Suppressor macrophage treated with lipopolysaccharide for 1 hour (primary cell): ENCODE measurements around the gene TLE1.
"Not testable (repeated sequence)": the region's sequence is repeated elsewhere in the genome, so short reads cannot be mapped to it uniquely, and the experiment has no call there.

ENCODE experiments used
- DNase-seq, 3 donors: peaks; one replicate each; pipeline ENCODE4 v3.0.0-alpha.2; 2020 to 2022

TLE1 gene

DNA sequence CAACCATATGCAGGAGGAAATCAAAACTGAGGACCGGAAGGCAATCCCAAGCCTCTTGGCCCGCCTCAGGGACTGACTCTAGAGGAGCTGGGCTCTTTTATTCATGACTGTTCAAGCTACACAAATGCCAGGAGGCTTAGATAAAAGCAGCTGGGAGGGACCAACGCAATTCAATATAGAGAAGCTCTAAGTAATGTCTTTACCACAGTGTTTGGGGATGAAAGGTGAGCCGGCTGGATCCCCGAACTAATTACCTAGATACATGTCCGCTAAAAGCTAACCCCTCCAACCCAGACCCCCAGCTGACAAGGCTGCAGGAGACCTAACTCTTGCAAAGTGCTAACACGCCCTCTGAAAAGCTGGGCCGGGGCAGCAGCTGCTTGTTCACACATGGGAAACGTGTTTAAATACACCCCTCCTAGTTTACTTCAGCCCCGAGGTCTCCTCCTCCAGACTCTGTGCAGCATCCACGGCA, 67.5 kb downstream of the TLE1 start:
- no peak for DNase-seq

DNA sequence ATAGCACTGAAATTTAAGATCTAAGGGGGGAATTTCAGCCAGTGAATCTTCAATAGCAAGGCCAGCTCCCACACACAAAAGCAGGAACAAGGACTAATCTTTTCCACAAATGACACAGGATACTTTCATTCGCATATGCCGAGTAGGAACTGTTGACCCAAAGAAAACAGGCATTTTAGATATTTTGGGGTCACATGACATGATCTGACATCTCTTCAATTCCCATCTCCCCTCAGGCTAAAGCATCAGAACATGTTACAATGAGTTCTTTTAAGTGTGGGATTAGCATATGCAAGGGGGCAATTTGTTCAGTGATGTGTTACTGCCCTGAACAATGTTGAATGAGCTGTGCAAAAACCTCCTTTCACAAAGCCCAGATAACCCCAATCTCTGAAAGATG, 68.2 kb downstream of the TLE1 start:
- DNase-seq: no peak

DNA sequence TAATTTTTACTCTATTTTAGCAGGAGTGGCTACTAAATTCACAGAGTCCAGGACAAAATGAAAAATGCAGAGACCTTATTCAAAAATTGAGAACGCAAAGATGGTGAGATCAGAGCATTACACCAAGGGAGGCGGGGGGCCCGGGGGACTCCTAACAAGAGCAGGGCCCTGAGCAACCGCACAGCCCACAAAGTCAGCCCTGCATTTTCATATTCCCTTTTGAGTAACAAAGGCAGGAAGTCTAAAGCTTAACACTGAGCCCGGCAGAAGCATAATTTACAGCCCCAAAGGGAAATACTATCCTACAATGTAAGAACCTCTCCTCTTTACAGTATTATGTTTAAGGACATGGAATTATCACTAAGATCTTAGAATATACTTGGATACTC, 69.4 kb downstream of the TLE1 start:
- no peak for DNase-seq

DNA sequence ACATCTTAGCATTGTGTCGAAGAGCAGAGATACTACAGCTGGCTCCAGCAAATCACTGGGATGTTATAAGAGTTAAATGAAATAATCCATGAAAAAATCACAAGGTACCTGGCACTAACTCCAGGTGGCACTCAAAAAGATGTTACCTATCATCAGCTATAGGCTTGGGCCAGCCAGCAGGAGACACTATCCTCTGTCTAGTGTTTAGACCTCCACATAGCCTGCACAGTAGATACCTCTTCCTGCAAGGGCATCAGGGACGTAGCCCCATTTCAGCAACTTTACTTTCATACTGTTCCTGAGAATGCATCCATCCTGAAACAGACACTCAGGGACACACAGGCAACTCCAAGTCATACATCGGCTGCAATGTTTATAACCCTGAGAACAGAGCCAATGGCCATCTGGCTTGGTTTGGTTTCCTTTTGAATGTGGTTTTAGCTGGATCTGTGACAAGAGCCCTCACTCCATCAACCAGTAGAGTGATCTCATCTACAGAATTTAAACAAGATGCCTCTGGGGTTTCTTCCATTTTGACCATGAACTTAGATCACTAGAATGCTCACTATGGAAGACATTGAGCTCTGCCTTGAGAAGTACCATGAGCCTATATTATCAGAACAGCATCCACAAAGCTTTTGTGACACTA, 69.9 kb downstream of the TLE1 start:
- DNase-seq: no peak

DNA sequence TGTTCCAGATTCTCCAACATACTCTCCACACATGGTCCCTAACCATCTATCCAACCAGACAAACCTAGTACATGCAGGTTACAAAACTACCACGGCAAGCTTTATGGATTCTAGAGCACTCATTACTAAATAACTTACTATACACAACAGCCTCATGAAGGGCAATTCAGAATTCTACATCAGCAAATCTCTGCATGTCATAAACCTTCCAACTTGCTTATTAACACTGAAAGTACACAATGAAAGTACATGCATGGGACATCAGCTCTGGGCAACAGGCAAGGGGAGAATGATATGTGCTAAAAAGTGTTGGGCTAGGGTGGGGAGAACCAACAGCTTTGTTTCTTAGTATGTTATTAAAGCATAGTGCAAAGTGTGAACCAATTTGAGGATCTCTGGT, 70.4 kb downstream of the TLE1 start:
- DNase-seq: no peak

DNA sequence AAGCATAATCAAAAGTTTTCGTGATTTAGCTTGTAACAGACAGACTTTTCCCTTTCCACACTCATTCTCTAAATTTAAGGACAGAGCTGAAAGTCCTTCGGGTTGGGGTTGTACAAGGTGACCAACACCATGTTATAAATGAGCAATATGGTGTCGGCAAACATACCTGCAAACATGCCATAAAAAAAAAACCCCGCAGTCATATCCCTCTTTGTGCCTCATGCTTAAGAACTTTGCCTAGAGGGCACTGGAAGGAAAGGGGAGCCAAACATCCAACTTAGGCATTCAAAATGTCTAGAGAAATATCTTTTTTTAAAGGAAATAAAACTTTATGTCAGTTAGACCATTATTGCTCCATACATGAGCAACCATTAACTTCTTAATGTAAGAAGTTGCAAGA, 73.2 kb downstream of the TLE1 start:
- no peak for DNase-seq

DNA sequence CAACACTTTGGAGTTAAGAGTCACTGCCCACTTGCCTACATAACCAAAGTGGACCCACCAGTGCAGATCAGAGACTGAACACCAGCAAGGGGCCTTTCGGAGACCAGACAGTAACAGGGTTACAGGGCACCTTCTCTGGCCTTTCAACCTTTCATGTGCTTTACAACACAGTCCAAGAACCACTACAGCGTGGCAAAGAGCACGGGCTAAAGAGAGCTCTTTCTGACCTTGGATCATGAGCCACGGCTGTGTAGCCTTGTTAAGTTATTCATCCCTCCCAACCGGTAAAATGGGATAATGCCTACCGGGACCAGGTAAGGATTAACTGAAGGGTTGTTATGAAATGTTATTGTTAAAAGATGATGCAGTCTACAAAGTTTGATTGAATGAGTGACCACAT, 75.0 kb downstream of the TLE1 start:
- no peak for DNase-seq

DNA sequence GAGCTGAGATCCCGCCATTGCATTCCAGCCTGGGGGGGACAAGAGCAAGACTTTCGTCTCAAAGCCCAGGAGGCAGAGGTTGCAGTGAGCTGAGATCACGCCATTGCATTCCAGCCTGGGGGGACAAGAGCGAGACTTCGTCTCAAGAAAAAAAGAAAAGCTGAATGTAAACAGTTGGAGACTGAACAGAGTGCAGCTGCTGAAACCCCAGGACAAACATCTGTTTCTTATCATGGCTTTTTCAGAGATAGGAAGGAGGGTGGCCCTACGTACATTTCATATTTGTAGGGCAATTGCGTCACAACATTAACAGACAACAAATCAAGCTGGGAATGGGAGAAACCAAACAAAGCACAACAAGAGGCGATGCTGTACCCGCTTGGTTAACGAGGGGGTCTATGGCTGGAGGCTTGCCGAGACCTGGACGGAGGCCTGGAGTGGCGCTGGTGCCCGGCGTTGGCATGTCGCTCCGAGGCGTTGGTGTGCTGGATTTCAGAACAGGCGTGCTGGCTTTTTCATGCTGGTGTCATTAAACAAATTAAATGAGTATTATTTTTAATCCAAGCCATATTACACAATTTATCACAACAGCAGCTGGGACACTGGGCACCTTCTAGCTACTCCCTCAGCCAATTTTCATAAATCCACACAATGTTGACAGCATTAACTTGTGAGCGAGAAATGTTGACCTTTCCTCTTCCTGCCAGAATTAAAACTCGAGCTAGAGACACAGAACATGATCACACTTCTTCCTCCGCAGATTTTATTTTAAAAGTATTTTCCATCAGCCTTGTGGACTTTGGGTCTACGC, 76.1 kb downstream of the TLE1 start:
- no peak for DNase-seq

DNA sequence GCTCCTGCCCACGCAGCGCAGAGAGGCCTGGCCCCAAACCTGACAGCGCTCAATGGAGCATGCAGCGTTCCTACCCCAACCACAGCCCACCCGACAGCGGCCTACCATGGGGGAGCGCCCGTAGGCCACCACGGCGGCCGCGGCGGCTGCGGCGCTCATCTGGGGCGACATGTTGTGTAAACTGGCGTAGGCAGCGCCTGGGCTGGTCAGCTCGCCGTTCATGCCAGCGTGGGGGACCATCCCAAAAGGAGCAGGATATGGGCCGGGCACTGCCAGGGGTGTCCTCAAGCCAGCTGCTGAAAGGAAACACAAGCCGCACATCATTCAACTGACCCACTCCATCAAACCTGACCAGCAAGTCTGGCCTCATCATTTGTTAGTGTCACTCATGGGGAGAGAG, 77.7 kb downstream of the TLE1 start:
- DNase-seq: no peak

DNA sequence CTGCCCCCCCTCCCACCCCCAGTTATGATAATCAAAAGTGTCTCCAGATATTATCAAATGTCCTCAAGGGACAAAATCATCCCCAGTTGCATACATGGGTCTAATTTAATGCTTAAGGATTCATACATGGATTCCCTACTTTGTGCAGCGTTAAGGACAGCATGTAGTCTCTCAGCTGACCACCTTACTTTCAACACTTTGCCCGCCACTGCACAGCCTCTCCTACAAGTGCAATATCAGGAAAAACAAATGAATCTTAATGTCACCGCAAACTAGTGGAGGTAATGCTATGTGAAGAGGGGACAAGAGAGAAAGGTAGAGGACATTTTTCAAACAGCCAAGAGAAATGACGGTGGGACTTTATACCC, 78.6 kb downstream of the TLE1 start:
- DNase-seq: no peak

DNA sequence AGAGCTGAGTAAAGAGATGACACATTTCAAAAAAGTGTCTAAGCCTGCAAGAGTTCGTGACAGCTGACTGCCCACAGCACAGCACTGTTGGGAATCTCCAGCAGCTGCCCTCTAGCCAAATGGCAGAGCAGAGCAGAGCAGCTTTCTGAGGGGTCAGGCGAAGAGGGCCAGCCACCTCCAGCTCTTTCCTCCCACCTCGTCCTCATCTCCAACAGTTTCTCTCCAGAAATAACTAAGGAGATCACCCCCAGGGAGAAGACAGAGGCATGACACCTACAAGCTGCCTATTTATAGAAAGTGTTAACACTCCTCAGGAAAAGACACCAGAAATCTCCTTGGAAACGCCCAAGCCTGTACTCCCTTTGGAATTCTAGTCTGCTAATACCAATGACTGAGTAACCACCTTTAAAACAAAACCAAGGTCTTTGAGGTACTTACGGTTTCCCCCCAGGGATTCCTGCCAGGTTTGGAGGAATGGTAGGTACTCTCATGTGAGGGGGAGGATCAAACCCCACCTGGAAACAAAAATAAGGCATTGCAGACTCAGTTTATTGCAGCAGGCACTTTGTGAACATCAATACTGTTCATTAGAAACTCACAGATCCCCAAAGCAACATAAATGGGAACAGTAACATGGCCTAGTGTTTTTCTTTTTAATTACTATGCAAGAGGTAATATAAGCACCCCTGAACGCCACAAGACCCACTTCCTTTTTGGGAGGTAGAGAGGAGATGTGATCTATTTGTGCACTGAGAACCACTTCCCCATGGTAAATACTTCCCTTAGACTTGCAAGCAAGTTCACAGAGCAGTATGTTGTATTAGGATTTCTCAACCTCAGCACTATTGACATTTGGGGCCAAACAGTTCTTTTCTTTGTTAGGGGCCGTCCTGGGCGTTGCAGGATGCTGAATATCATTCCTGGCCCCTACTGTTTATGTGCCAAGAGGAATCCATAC, 79.3 kb downstream of the TLE1 start:
- peak; percentile 23 to 37 (median 24) for DNase-seq

DNA sequence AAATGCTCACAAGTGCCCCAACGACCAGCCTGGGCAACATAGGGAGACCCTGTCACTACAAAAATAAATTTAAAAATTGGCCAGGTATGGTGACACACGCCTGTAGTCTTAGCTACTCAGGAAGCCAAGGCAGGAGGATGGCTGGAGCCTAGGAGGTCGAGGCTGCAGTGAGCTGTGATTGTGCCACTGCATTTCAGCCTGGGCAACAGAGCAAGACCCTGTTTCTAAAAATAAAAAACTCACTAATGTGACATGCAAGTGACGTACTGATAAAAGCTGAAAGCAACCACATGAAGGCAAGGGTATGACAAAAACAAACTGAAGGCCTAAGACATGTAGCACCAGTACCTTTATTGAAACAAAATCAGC, 81.1 kb downstream of the TLE1 start:
- DNase-seq: no peak

DNA sequence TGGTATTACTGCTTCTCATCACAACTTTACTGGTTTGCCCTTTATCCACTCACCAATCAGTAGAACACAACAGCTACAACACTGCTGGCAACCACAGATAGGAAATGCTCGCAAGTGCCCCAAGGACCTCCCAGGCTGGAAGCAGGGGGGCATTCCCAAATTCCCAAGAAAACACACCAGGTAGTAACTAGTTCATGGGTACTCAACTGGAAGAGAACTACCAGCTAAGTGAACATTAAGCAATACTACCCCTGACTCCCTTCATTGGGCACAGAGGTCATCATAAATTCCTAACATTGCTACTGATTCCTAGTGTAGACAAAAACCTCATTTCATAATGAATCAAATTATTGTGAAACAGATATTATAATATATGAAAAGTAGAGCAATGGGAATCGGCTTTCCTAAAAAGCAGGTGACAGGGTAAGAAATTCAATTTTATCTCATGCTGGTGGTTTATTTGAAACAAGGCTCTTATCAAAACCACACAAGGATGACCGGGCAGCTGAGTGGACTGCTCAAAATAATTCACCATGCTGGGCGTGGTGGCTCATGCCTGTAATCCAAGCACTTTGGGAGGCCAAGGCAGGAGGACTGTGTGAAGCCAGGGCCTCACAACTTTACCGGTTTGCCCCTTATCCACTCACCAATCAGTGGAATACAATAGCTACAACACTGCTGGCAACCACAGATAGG, 81.6 kb downstream of the TLE1 start:
- no peak for DNase-seq

DNA sequence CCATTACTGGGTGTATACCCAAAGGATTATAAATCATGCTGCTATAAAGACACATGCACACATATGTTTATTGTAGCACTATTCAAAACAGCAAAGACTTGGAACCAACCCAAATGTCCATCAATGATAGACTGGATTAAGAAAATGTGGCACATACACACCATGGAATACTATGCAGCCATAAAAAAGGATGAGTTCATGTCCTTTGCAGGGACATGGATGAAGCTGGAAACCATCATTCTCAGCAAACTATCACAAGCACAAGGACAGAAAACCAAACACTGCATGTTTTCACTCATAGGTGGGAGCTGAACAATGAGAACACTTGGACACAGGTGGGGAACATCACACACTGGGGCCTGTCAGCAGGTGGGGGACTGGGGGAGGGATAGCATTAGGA, 83.1 kb downstream of the TLE1 start:
- not testable (repeated sequence) for DNase-seq

DNA sequence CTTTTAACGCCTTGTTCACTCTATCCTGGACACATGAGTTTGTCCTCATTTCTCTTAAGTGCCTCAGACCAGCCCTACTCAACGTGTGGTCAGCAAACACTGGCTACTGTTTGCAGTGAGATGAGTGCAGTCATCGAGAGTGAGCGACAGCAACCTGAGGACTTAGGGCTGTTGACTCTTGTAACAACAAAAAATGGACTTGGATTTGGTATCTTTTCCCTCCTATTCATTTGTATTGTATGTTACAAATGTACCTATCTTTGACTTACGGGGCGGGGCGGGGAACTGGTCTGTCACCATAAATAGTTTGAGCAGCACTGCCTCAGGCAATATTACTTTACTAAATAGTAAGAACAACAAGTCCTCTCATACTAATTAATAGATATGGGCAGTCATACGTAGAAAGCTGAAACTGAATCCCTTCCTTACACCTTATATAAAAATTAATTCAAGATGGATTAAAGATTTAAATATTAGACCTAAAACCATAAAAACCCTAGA, 84.1 kb downstream of the TLE1 start:
- DNase-seq: no peak

DNA sequence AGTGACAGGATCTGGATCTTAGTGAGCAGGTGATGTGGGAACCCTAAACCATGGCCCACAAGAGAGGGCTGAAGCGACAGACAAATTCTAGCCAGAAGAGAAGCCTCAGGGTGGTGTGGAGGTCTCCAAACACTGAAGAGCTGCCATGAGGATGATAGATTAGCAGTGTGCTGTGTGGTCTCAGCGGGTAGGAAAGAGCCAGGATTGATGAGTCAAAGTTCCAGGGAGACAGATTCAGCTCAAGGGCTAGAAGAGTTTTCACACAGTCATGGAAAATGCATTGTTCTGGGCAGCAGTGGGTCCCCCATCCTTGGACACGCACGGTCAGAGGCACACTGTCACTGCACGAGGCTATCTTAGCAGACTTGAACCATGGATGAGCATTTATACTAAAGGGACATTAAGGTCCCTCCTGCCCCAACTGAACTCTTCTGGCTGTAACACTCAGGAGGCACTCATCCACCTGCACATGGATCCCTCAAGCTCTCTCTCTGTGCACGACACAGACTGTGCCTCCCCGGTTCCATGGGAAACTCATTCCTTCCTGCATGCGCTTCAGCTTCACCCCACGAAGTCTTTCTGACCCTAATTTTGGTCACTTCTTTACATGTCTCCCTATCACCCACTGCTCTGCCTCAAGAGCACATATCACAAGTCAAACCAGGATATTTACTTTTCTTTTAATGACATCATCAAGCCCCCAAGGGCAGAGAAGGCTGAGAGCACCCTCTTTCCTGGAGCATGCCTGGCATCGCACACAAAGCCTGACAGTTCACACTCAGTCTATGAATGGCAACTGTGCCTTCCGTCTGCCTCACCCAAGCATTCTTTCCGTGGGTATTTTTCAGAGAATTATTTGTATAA, 84.8 kb downstream of the TLE1 start:
- DNase-seq: no peak

DNA sequence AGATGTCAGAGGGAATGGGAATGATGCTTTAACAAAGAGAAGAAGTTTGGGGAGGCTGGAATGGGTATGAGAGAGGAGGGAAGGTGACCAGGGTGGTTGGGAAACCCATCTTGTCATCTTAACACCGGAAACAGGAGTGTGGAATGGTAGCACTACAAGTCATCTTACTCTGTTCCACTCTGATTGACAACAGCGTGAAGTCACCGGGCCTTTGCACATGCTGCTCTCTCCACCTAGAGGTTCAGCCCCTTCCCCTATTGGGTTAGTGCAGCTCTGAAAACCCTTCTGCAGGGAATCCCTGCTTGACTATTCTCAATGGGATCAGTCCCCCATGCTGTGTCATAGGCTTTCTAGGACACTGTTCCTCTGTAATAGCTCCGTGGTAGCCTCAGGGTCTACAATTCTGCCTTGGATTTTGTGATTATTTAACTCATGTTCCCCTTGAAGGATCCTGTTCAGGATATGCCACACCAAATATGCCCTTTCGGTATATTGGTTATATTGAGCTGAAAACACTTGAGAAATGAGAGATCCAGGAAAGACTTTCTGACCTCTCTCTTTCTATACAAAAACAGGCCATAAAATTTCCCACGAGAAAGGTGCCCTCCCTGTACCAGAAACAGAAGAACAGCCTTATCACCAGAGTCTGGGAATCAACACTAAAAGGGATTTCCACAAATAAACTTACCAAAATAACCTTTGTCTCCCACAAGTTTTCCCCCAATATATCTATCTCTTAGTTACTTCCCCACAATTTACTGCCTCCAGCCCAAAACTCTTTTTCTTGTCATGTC, 86.3 kb downstream of the TLE1 start:
- no peak for DNase-seq

DNA sequence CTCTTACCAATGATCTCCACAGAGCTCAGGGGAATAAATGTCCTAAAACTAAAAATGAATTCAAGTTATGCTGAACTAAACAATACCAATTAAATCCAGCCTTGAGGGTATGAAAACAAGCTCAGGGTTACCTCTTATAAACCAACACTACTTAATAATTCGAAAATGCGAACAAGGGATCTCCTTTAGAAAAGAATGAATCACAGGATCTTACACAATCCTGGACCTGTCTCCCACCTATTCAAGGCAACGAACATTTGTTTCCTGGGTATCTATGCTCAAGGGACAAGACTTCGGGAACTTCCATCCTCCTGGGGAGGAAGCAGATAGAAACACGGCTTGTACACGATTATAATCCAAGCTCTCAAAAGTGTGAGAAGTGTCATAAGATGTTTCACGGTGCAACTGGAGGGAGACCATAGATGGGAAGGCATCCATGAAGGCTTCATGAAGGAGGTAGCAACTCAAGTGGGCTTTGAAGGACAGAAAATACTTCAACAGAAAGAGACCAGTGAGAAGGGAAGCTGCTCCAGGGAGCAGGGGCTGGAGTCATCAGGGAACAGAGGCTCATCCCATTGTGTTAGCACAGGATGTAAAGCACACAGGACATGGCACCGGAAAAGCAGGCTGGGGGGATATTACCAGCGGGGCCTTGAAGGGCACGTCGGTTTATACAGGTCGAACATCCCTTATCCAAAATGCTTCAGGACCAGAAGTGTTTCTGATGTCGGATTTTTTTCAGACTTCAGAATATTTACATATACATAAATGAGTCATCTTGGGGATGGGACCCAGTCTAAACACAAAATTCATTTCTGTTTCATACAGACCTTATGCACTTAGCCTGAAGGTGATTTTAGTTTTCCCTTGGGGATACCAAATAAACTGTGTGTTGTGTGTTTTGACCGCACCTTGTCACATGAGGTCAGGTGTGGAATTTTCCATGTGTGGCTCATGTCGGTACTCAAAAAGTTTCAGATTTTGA, 87.4 kb downstream of the TLE1 start:
- DNase-seq: no peak

DNA sequence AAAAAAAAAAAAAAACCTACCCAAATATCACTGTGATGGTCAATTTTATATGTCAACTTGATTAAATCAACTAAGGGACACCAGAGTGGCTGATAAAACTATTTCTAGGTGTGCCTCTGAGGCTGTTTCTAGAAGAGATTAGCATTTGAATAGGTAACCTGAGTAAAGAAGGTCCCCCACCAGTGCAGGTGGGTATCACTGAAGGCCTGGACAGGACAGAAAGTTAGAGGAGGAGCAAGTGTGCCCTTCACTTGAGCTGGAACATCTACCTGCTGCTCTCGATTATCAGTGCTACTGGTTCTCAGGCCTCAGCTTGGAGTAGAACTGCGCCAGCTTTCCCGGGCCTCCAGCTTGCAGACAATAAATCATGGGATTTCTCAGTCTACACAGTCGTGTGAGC, 88.7 kb downstream of the TLE1 start:
- no peak for DNase-seq

DNA sequence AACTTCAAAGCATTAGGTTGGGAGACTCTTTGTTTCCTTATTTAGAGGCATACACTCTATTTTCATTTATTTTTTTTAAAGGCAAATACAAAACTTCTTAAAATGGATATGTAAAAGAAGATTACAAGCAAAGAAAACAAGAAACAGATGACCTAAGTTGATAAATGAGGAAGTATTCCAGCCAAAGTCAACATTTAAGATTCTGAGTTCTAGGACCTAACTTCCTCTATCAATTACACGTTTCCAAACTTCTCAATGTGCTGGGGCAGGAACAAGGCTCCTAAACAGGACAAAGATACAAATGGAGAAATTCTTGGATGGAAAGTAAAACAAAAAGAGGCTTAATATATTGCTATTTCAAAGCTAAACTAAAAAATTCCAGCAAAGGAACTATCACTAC, 89.5 kb downstream of the TLE1 start:
- peak; percentile 39 to 73 (median 59) for DNase-seq
